RWPE1 (cell line): ENCODE data around the gene IFIH1.

Experiments used
- CTCF ChIA-PET: fragments of 350-600 bp; sonication (Branson Sonifier 250); formaldehyde crosslinking; extraction: SDS; loops from one replicate; lab custom pipeline; 2021; lab: Yijun Ruan, JAX
- POLR2A ChIA-PET: fragments of 400-600 bp; formaldehyde crosslinking; extraction: SDS; loops from one replicate; lab custom pipeline; 2020; ENCODE audit warnings: antibody characterized with exemption; ENCODE audit not compliant: low non-redundant PET; lab: Yijun Ruan, JAX
- DNase-seq: peaks from one replicate; pipeline ENCODE4 v3.0.0; 2012; ENCODE audit warnings: low spot score
- H3K27ac ChIP-seq: fragments of 450-650 bp; 2 replicates; pipeline ENCODE4 v1.5.1; 2017
- CTCF ChIP-seq: fragments of 450-650 bp; conservative IDR thresholded peaks from 2 replicates; pipeline ENCODE4 v1.5.1; 2017; ENCODE audit warnings: low read depth, mild to moderate bottlenecking

The IFIH1 gene

GRCh38 chr2:162316590-162316989 is 1.9 kb downstream of the IFIH1 start:
- CTCF ChIA-PET, result no interaction called here
- H3K27ac ChIP-seq, result no peak overlapping the region
- no peak for DNase-seq
- no peak for TF ChIP-seq CTCF
- POLR2A ChIA-PET, result no interaction called here

GRCh38 chr2:162315938-162316337 is 2.5 kb downstream of the IFIH1 start:
- no peak for TF ChIP-seq CTCF
- H3K27ac ChIP-seq, result no peak overlapping the region
- ChIA-PET POLR2A (no interaction called here), CTCF (interaction anchor here (1.1 kb wide), 1 partner anchor 15 kb away, joined by 3 read pairs; no protein-coding TSS in a partner anchor)
- no peak for DNase-seq

- no peak for TF ChIP-seq CTCF
- CTCF ChIA-PET, result interaction anchor here (0.7 to 1.2 kb wide), 2 partner anchors 12 to 191 kb away, joined by 5 to 8 read pairs; no protein-coding TSS in a partner anchor
- no peak overlapping the region for H3K27ac ChIP-seq
- POLR2A ChIA-PET, result no interaction called here
- DNase-seq, result no peak
Observed at GRCh38 chr2:162312853-162313252, 5.6 kb downstream of the IFIH1 start.

GRCh38 chr2:162308747-162309503 is 9.6 kb downstream of the IFIH1 start:
- H3K27ac ChIP-seq, result no peak overlapping the region
- POLR2A ChIA-PET, result no interaction called here
- peak; percentile 29 for DNase-seq
- no peak for TF ChIP-seq CTCF
- CTCF ChIA-PET, result interaction anchor here (0.6 kb wide), 1 partner anchor 87 kb away, joined by 3 read pairs; no protein-coding TSS in a partner anchor

- CTCF ChIA-PET, result interaction anchor here (0.5 kb wide), 1 partner anchor 72 kb away, joined by 4 read pairs; no protein-coding TSS in a partner anchor
- POLR2A ChIA-PET, result no interaction called here
- no peak for DNase-seq
Observed at GRCh38 chr2:162305901-162306300, 12.6 kb downstream of the IFIH1 start.

GRCh38 chr2:162301877-162302276 is 16.6 kb downstream of the IFIH1 start:
- ChIA-PET CTCF (interaction anchor here (0.6 to 1.6 kb wide), 16 partner anchors 9 to 150 kb away, joined by 3 to 8 read pairs (median 4); partner anchors contain the start of genes GCG and IFIH1), POLR2A (no interaction called here)
- TF ChIP-seq CTCF, result no peak
- DNase-seq, result no peak
- H3K27ac ChIP-seq, result no peak overlapping the region

More at GRCh38 chr2:162305901-162306300, 12.6 kb downstream of the IFIH1 start:
- TF ChIP-seq CTCF, result no peak
- no peak overlapping the region for H3K27ac ChIP-seq
